AG09319 (cell line): ENCODE data around the gene COA1.
"Not testable (repeated sequence)": the region's sequence is repeated elsewhere in the genome, so short reads cannot be mapped to it uniquely, and the experiment has no call there.

Experiments
- DNase-seq: peaks from one replicate; pipeline ENCODE4 v3.0.0-alpha.2; 2010; ENCODE audit warnings: low read depth; ENCODE audit errors: extremely low read depth
- TF ChIP-seq, protein P1 (sequence below): IDR thresholded peaks from 2 replicates; pipeline ENCODE4 v1.5.1; 2011; ENCODE audit warnings: low read depth, mild to moderate bottlenecking, inconsistent platforms, low read length, moderate library complexity

Gene COA1

DNA sequence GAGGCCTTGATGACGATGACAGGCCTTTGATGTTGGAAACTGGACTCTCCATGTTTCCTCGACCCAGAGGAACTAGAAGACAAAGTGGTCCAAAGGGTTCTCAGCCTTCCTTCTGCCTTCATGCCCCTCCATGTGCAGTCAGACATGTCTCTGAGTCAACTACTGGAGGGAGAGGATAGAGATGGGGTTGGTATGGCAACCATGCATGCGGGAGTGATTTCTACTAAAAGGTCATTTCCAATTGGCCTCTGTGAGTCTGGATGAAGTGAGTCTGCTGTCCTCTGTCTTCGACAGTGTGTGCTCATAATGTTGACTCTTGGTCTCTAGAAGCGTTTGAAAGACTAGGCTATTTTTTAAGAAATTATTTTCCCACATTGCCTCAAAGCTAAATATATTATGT, 117.2 kb downstream of the COA1 start:
- TF ChIP-seq, protein P1, sequence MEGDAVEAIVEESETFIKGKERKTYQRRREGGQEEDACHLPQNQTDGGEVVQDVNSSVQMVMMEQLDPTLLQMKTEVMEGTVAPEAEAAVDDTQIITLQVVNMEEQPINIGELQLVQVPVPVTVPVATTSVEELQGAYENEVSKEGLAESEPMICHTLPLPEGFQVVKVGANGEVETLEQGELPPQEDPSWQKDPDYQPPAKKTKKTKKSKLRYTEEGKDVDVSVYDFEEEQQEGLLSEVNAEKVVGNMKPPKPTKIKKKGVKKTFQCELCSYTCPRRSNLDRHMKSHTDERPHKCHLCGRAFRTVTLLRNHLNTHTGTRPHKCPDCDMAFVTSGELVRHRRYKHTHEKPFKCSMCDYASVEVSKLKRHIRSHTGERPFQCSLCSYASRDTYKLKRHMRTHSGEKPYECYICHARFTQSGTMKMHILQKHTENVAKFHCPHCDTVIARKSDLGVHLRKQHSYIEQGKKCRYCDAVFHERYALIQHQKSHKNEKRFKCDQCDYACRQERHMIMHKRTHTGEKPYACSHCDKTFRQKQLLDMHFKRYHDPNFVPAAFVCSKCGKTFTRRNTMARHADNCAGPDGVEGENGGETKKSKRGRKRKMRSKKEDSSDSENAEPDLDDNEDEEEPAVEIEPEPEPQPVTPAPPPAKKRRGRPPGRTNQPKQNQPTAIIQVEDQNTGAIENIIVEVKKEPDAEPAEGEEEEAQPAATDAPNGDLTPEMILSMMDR, result no peak
- DNase-seq, result no peak

DNA sequence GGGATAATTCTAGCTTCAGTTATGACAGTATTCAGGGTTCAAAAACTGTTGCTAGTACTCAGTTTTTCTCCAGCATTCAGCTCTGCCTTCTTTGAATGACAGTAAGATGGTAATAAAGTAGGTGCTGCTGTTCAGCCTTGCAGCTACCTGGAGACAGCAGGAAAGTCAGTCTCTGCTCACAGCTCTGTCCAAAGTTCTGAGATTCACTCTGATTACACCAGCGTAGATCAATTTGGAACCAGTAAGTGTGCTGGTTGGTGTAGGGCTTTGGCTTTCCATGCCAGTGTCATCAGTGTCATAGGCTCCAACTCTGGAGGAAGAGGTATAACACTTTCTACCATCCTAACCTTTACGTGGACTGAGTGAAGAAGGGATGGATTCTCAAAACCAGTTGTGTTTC, 120.2 kb downstream of the COA1 start:
- TF ChIP-seq, protein P1, result no peak
- DNase-seq, result no peak

DNA sequence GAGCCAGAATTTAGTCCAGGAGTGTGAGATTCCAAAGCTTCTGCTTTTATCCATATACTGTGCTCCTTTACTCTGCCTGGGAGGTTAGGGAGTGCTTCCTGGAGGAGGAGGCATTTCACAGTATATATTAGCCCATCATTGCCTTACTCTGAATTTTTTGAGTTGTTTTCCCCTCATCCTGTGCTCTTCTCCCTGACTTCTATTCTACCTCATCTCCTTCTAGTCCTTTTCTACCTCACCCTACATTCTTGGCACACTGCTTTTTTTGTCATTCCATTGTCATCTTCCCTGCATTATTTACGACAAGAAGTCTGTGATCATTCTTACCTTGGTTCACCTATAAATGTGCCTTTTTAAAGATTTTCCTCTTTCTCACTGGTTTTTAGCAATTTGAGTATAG, 125.1 kb downstream of the COA1 start:
- TF ChIP-seq, protein P1, result no peak
- DNase-seq, result no peak

DNA sequence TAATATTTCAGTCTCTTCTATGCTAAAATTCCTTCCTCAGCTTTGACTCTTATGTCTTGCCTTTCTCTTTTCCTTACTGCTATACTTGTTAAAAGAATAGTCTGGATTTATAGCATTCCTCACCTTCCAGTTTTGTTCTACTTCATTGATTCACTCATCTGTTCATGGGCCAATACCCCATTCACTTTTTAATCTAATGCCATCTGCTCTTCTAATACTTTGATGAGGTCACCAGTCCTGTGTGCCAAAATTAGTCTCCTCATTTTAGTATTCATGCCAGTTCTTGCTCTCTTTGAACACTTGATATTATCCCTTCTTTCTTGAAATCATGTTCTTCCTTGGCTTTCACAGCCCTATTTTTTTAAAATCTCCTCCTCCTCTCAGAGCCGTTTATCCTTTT, 127.1 kb downstream of the COA1 start:
- TF ChIP-seq, protein P1, result no peak
- no peak for DNase-seq

DNA sequence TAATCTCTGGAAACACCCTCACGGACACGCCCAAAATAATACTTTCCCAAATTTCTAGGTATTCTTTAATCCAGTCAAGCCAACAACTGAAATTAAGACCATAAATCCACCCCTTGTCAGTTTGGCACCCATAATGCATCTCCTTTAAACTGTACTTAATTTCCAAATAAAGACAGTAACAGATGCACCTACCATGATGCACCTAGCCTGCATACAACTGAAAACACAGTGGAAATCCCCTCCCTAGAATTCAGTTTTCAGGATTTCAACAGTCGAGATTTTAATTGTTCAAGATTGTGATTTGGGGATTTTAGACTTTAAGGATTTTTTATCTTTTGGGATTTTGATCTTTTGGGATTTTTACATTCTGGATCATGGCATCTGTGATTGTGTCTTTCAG, 129.3 kb downstream of the COA1 start:
- DNase-seq, result no peak
- TF ChIP-seq, protein P1, result no peak

DNA sequence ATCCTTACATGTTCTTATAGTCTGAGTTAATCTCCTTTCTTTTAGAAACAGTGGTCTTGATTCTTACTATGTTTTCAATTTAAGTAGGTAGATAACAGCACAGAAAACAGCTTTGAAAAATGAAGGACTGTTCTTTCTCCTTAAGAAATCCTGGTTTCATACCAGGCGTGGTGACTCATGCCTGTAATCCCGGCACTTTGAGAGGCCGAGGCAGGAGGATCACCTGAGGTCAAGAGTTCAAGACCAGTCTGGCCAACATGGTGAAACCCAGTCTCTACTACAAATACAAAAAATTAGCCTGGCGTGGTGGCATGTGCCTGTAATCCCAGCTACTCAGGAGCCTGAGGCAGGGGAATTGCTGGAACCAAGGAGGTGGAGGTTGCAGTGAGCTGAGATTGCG, 132.9 kb downstream of the COA1 start:
- not testable (repeated sequence) for DNase-seq

DNA sequence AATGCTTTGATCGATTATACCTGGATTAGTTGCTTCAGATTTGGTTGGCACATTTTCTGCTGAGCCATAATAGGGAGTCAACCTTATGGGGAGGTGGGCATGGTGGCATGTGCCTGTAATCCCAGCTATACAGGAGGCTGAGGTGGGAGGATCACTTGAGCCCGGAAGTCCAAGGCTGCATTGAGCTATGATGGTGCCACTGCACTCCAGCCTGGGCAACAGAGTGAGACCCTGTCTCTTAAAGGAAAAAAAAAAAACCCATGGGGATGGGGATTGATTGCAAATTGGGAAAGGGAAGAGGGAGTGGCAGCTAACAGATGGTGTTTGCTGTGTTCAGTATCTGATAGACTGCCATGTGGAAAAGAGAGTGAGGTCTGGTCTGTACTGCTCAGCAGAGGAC, 135.3 kb downstream of the COA1 start:
- DNase-seq, result no peak
- TF ChIP-seq, protein P1, result no peak

DNA sequence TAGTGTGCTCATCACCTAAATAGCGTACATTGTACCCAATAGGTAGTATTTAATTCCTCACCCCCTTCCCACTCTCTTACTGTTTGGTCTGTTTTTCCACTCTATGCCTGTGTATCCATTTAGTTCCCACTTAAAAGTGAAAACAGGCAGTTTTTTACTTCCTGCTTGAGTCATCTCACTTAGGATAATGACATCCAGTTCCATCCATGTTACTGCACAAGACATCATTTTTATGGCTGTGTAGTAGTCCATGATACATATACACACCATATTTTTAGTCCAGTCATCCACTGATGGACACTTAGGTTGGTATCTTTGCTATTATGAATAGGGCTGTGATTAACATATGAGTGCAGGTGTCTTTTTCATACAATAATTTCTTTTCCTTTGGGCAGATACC, 136.3 kb downstream of the COA1 start:
- no peak for DNase-seq
- TF ChIP-seq, protein P1, result no peak
